CD4-positive, alpha-beta T cell treated with Interleukin-17A for 4 hours (primary cell): ENCODE results near the gene DMKN.
A peak's percentile ranks its signal among the peaks of the same experiment; 100 is the strongest.

Experiments
- DNase-seq: peaks from one replicate; pipeline ENCODE4 v3.0.0-alpha.2; 2020; ENCODE audit warnings: mixed read lengths

Gene DMKN

GRCh38 chr19:35549174-35549788, 35.8 kb upstream of the DMKN start:
- DNase-seq = peak; percentile 75

- DNase-seq = no peak
Measured at GRCh38 chr19:35546532-35546931, 33.1 kb upstream of the DMKN start.

GRCh38 chr19:35545855-35546381, 32.5 kb upstream of the DMKN start:
- DNase-seq = peak; percentile 50

GRCh38 chr19:35545001-35545854, 31.8 kb upstream of the DMKN start, which contains the start of gene TMEM147:
Gene TMEM147 (plus strand): TSS chr19:35545626. CDS start chr19:35545740, 114 bp downstream.
- peak; percentile 88 for DNase-seq

GRCh38 chr19:35544110-35544802, 30.8 kb upstream of the DMKN start:
- DNase-seq = no peak

- no peak for DNase-seq
Measured at GRCh38 chr19:35543280-35544109, 30.0 kb upstream of the DMKN start.

GRCh38 chr19:35542209-35542608, 28.8 kb upstream of the DMKN start:
- no peak for DNase-seq

- DNase-seq = no peak
Measured at GRCh38 chr19:35540356-35540927, 27.0 kb upstream of the DMKN start.

GRCh38 chr19:35539850-35540249, 26.4 kb upstream of the DMKN start:
- no peak for DNase-seq

GRCh38 chr19:35539314-35539713, 25.9 kb upstream of the DMKN start:
- no peak for DNase-seq

- DNase-seq = no peak
Measured at GRCh38 chr19:35534803-35535480, 21.5 kb upstream of the DMKN start.

GRCh38 chr19:35533822-35534392, 20.5 kb upstream of the DMKN start:
- peak; percentile 44 for DNase-seq

- no peak for DNase-seq
Measured at GRCh38 chr19:35533201-35533821, 19.9 kb upstream of the DMKN start, which contains the start of gene GAPDHS. Gene GAPDHS (plus strand): TSS chr19:35533456. CDS start chr19:35533528, 72 bp downstream.

GRCh38 chr19:35531291-35531690, 17.8 kb upstream of the DMKN start:
- no peak for DNase-seq

GRCh38 chr19:35529241-35530218, 16.1 kb upstream of the DMKN start:
- DNase-seq = no peak

GRCh38 chr19:35528218-35529038, 15.0 kb upstream of the DMKN start, which contains the start of gene SBSN:
Gene SBSN (minus strand): TSS chr19:35528311. CDS start chr19:35528281, 30 bp downstream.
- DNase-seq = no peak

GRCh38 chr19:35525873-35526272, 12.4 kb upstream of the DMKN start:
- DNase-seq = no peak

- DNase-seq = no peak
Measured at GRCh38 chr19:35524181-35524837, 10.9 kb upstream of the DMKN start.
